SK-N-SH treated with all-trans-retinoic acid at 6 μM for 48 hours (cell line): ENCODE measurements around the gene TNFSF11.

Experiments used
- ATAC-seq: fragments of 200-7000 bp; cut with Tn5 transposase; 3 replicates; pipeline ENCODE4 v1.9.1; 2020; ENCODE audit warnings: mild to moderate bottlenecking, moderate library complexity
- ARNTL ChIP-seq: fragments of 450-650 bp; formaldehyde crosslinking; IDR thresholded peaks from 2 replicates; pipeline ENCODE4 v1.5.0; 2020; ENCODE audit warnings: low read depth, mild to moderate bottlenecking, moderate library complexity, borderline replicate concordance
- BACH2 ChIP-seq: fragments of 250-450 bp; sonication (Bioruptor Pico); IDR thresholded peaks from 2 replicates; pipeline ENCODE4 v1.9.0; 2021; ENCODE audit warnings: mild to moderate bottlenecking, borderline replicate concordance
- CSDC2 ChIP-seq: fragments of 250-450 bp; sonication (Bioruptor Pico); IDR thresholded peaks from 2 replicates; pipeline ENCODE4 v1.5.0; 2020; ENCODE audit warnings: mild to moderate bottlenecking, moderate library complexity
- ESRRG ChIP-seq: fragments of 250-450 bp; sonication (Bioruptor Pico); IDR thresholded peaks from 2 replicates; pipeline ENCODE4 v1.6.1; 2021; ENCODE audit warnings: mild to moderate bottlenecking
- GLIS3 ChIP-seq: fragments of 250-450 bp; sonication (Bioruptor Pico); IDR thresholded peaks from 2 replicates; pipeline ENCODE4 v1.5.0; 2020; ENCODE audit warnings: mild to moderate bottlenecking, moderate library complexity
- ISL1 ChIP-seq: fragments of 250-450 bp; sonication (Bioruptor Pico); IDR thresholded peaks from 2 replicates; pipeline ENCODE4 v2.1.2; 2022; ENCODE audit warnings: mild to moderate bottlenecking, moderate library complexity
- OSR1 ChIP-seq: fragments of 250-450 bp; sonication (Bioruptor Pico); IDR thresholded peaks from 2 replicates; pipeline ENCODE4 v1.8.0; 2022; ENCODE audit warnings: moderate library complexity, mild to moderate bottlenecking, inconsistent platforms
- PPARA ChIP-seq: fragments of 250-450 bp; sonication (Bioruptor Pico); IDR thresholded peaks from 2 replicates; pipeline ENCODE4 v1.5.0; 2020; ENCODE audit warnings: mild to moderate bottlenecking, borderline replicate concordance
- RARB ChIP-seq: fragments of 250-450 bp; sonication (Bioruptor Pico); IDR thresholded peaks from 2 replicates; pipeline ENCODE4 v1.8.0; 2021; ENCODE audit warnings: mild to moderate bottlenecking, moderate library complexity
- SNAI2 ChIP-seq: fragments of 250-450 bp; sonication (Bioruptor Pico); IDR thresholded peaks from 2 replicates; pipeline ENCODE4 v1.5.0; 2020; ENCODE audit warnings: mild to moderate bottlenecking, moderate library complexity
- TOX ChIP-seq: fragments of 250-450 bp; sonication (Bioruptor Pico); IDR thresholded peaks from 2 replicates; pipeline ENCODE4 v1.8.0; 2021; ENCODE audit warnings: mild to moderate bottlenecking, moderate library complexity, borderline replicate concordance
- ZC3H10 ChIP-seq: fragments of 250-450 bp; sonication (Bioruptor Pico); IDR thresholded peaks from 2 replicates; pipeline ENCODE4 v1.5.1; 2021; ENCODE audit warnings: mild to moderate bottlenecking, moderate library complexity
- ZFP3 ChIP-seq: fragments of 250-450 bp; sonication (Bioruptor Pico); IDR thresholded peaks from 2 replicates; pipeline ENCODE4 v1.5.0; 2020; ENCODE audit warnings: mild to moderate bottlenecking, moderate library complexity
- ZNF565 ChIP-seq: fragments of 450-650 bp; formaldehyde crosslinking; conservative IDR thresholded peaks from 2 replicates; pipeline ENCODE4 v1.5.0; 2020; ENCODE audit warnings: low read depth, mild to moderate bottlenecking, moderate library complexity
- ZNF8 ChIP-seq: fragments of 450-650 bp; formaldehyde crosslinking; IDR thresholded peaks from 2 replicates; pipeline ENCODE4 v1.5.0; 2020; ENCODE audit warnings: mild to moderate bottlenecking, moderate library complexity
- TF ChIP-seq, protein P1 (sequence below): fragments of 250-450 bp; sonication (Bioruptor Pico); IDR thresholded peaks from 2 replicates; pipeline ENCODE4 v1.8.0; 2021; ENCODE audit warnings: low read depth, mild to moderate bottlenecking, moderate library complexity, borderline replicate concordance
- TF ChIP-seq, protein P2 (sequence below): fragments of 250-450 bp; sonication (Bioruptor Pico); IDR thresholded peaks from 2 replicates; pipeline ENCODE4 v1.5.0; 2020; ENCODE audit warnings: mild to moderate bottlenecking, moderate library complexity
- TF ChIP-seq, protein P3 (sequence below): fragments of 250-450 bp; sonication (Bioruptor Pico); IDR thresholded peaks from 2 replicates; pipeline ENCODE4 v1.5.1; 2020; ENCODE audit warnings: low read depth, mild to moderate bottlenecking, moderate library complexity
- TF ChIP-seq, protein P4 (sequence below): fragments of 250-450 bp; sonication (Bioruptor Pico); IDR thresholded peaks from 2 replicates; pipeline ENCODE4 v1.5.1; 2021; ENCODE audit warnings: mild to moderate bottlenecking, moderate library complexity

TNFSF11 gene

GRCh38 chr13:42645717-42646116 lies 71.8 kb downstream of the TNFSF11 start:
- TF ChIP-seq BACH2 (CRISPR knock-in tag) = no peak
- TF ChIP-seq RARB (CRISPR knock-in tag) = no peak
- TF ChIP-seq SNAI2 = no peak
- no peak for TF ChIP-seq ESRRG
- no peak for TF ChIP-seq TOX (CRISPR knock-in tag)
- TF ChIP-seq ZFP3 = no peak

DNA sequence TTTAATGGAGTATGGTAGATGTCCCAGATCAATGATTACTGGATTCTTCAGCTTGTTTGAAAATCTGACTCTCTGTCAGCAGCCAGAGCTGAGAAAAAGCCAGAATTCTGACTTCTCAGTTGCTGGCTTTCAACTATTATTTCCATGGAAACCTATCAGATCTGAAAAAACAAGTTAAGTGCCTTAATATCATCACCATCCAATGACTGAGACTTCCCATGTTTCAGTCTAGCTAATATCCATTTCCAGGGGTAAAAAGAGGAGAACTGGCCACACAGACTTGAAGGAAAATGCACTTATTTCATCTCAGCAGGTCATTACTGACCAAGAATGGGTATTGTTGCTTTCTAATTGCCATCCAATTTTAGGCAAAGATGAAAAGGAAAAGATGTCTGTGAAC lies 75.2 kb downstream of the TNFSF11 start:
- no peak for ATAC-seq

More at GRCh38 chr13:42645717-42646116, 71.8 kb downstream of the TNFSF11 start:
- ATAC-seq = no peak

GRCh38 chr13:42649831-42650230 lies 75.9 kb downstream of the TNFSF11 start:
- no peak for TF ChIP-seq ZNF8 (CRISPR knock-in tag)
- TF ChIP-seq ESRRG = no peak
- TF ChIP-seq ARNTL (CRISPR knock-in tag) = no peak
- no peak for TF ChIP-seq RARB (CRISPR knock-in tag)
- no peak for TF ChIP-seq CSDC2 (CRISPR knock-in tag)
- TF ChIP-seq, protein P1, sequence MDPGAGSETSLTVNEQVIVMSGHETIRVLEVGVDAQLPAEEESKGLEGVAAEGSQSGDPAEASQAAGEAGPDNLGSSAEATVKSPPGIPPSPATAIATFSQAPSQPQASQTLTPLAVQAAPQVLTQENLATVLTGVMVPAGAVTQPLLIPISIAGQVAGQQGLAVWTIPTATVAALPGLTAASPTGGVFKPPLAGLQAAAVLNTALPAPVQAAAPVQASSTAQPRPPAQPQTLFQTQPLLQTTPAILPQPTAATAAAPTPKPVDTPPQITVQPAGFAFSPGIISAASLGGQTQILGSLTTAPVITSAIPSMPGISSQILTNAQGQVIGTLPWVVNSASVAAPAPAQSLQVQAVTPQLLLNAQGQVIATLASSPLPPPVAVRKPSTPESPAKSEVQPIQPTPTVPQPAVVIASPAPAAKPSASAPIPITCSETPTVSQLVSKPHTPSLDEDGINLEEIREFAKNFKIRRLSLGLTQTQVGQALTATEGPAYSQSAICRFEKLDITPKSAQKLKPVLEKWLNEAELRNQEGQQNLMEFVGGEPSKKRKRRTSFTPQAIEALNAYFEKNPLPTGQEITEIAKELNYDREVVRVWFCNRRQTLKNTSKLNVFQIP (CRISPR knock-in tag) = no peak
- TF ChIP-seq, protein P2, sequence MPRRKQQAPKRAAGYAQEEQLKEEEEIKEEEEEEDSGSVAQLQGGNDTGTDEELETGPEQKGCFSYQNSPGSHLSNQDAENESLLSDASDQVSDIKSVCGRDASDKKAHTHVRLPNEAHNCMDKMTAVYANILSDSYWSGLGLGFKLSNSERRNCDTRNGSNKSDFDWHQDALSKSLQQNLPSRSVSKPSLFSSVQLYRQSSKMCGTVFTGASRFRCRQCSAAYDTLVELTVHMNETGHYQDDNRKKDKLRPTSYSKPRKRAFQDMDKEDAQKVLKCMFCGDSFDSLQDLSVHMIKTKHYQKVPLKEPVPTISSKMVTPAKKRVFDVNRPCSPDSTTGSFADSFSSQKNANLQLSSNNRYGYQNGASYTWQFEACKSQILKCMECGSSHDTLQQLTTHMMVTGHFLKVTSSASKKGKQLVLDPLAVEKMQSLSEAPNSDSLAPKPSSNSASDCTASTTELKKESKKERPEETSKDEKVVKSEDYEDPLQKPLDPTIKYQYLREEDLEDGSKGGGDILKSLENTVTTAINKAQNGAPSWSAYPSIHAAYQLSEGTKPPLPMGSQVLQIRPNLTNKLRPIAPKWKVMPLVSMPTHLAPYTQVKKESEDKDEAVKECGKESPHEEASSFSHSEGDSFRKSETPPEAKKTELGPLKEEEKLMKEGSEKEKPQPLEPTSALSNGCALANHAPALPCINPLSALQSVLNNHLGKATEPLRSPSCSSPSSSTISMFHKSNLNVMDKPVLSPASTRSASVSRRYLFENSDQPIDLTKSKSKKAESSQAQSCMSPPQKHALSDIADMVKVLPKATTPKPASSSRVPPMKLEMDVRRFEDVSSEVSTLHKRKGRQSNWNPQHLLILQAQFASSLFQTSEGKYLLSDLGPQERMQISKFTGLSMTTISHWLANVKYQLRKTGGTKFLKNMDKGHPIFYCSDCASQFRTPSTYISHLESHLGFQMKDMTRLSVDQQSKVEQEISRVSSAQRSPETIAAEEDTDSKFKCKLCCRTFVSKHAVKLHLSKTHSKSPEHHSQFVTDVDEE (CRISPR knock-in tag) = no peak
- TF ChIP-seq ZNF565 (CRISPR knock-in tag) = no peak
- TF ChIP-seq OSR1 (CRISPR knock-in tag) = no peak
- no peak for ATAC-seq

More for the DNA sequence above, 75.2 kb downstream of the TNFSF11 start:
- TF ChIP-seq ZNF565 (CRISPR knock-in tag) = no peak
- TF ChIP-seq ESRRG = no peak
- TF ChIP-seq ZNF8 (CRISPR knock-in tag) = no peak
- no peak for TF ChIP-seq BACH2 (CRISPR knock-in tag)
- TF ChIP-seq PPARA (CRISPR knock-in tag) = no peak
- TF ChIP-seq GLIS3 (CRISPR knock-in tag) = no peak
- TF ChIP-seq ISL1 = no peak
- TF ChIP-seq ZC3H10 (CRISPR knock-in tag) = no peak
- TF ChIP-seq, protein P3, sequence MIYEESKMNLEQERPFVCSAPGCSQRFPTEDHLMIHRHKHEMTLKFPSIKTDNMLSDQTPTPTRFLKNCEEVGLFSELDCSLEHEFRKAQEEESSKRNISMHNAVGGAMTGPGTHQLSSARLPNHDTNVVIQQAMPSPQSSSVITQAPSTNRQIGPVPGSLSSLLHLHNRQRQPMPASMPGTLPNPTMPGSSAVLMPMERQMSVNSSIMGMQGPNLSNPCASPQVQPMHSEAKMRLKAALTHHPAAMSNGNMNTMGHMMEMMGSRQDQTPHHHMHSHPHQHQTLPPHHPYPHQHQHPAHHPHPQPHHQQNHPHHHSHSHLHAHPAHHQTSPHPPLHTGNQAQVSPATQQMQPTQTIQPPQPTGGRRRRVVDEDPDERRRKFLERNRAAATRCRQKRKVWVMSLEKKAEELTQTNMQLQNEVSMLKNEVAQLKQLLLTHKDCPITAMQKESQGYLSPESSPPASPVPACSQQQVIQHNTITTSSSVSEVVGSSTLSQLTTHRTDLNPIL (CRISPR knock-in tag) = no peak
- no peak for TF ChIP-seq RARB (CRISPR knock-in tag)
- TF ChIP-seq, protein P1 (CRISPR knock-in tag) = no peak
- TF ChIP-seq TOX (CRISPR knock-in tag) = no peak
- no peak for TF ChIP-seq ZFP3
- TF ChIP-seq, protein P2 (CRISPR knock-in tag) = no peak
- TF ChIP-seq ARNTL (CRISPR knock-in tag) = no peak
- no peak for TF ChIP-seq CSDC2 (CRISPR knock-in tag)
- no peak for TF ChIP-seq SNAI2
- TF ChIP-seq, protein P4, sequence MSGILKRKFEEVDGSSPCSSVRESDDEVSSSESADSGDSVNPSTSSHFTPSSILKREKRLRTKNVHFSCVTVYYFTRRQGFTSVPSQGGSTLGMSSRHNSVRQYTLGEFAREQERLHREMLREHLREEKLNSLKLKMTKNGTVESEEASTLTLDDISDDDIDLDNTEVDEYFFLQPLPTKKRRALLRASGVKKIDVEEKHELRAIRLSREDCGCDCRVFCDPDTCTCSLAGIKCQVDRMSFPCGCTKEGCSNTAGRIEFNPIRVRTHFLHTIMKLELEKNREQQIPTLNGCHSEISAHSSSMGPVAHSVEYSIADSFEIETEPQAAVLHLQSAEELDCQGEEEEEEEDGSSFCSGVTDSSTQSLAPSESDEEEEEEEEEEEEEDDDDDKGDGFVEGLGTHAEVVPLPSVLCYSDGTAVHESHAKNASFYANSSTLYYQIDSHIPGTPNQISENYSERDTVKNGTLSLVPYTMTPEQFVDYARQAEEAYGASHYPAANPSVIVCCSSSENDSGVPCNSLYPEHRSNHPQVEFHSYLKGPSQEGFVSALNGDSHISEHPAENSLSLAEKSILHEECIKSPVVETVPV (CRISPR knock-in tag) = no peak
